ENCODE measurements around the gene DLEC1. TPM values are rescaled to one million over a fixed set of nuclear protein-coding genes. Genes with fewer than 3 reads are reported as not detected.
"Not testable (repeated sequence)": the region's sequence is repeated elsewhere in the genome, so short reads cannot be mapped to it uniquely, and the experiment has no call there.

The DLEC1 gene
- total and polyA plus RNA-seq, 8 donors, result 0.14 to 0.75 (median 0.51) TPM

DNA sequence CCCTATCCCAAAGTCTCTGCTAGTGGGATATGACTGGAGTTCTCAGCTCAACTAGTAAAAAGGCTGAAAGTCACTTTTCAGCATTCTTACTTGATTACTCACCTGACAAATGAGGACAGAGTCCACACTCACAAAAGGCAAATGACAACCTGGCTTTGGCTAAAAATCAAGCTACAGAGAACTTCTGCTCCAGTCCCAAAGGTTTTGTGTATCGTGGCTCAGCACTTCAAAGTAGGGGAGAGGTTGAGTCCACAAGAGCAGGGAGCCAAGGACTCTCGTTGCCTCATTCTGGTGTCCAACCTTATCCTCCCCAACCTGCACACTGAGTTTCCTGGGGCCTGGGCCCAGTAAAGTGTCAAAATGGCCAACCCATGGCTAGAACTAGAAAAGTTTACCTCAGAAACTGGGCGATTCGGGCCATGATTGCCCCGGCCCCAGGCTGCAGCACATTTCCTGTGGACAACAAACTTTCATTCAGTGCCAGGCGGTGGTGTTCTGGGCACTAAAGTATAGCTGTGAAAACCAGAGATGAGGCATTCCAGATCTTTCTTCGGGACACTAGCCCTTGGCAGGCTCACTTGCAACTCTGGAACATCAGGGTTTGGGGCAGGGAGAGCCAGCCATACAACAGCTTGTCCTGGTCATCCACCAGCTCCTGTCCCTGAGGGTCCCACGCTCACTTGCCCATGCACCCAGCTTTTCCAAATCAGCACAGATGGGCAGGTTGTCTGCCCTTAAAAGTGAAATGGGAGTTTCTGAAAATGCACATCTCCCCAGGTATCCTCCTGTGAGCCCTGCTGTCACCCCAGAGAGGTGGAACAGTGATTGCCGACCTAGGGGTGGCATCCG lies 94.8 kb downstream of the DLEC1 start:
- ATAC-seq (peak; percentile 3 to 14 (median 4)), DNase-seq (peak in 2 of 6 donors; percentile 51 to 64), FAIRE-seq (no peak)
- H3K4me1 ChIP-seq, result peaks cover 25 to 38% (median 34%) of the 10 kb centered on the region in 3 donors
- WGBS, 2 donors, result 52 to 59% methylated on average over 10 of the region's 10 CpGs
- H3K4me3 ChIP-seq, result no peak overlapping the region
- TF ChIP-seq, protein P1, sequence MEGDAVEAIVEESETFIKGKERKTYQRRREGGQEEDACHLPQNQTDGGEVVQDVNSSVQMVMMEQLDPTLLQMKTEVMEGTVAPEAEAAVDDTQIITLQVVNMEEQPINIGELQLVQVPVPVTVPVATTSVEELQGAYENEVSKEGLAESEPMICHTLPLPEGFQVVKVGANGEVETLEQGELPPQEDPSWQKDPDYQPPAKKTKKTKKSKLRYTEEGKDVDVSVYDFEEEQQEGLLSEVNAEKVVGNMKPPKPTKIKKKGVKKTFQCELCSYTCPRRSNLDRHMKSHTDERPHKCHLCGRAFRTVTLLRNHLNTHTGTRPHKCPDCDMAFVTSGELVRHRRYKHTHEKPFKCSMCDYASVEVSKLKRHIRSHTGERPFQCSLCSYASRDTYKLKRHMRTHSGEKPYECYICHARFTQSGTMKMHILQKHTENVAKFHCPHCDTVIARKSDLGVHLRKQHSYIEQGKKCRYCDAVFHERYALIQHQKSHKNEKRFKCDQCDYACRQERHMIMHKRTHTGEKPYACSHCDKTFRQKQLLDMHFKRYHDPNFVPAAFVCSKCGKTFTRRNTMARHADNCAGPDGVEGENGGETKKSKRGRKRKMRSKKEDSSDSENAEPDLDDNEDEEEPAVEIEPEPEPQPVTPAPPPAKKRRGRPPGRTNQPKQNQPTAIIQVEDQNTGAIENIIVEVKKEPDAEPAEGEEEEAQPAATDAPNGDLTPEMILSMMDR (IDR thresholded peaks at IDR 0.05), result no peak
- H3K9me3 ChIP-seq, result no peaks in the 10 kb centered on the region
- intact Hi-C loops (cut with DNase I), result no loop called here
- no peaks in the 10 kb centered on the region for H3K27me3 ChIP-seq
- H3K27ac ChIP-seq, result peak overlapping the region; percentile 49 to 76 (median 65)
- H3K36me3 ChIP-seq, result peaks cover 0 to 36% (median 17%) of the 10 kb centered on the region in 3 donors

DNA sequence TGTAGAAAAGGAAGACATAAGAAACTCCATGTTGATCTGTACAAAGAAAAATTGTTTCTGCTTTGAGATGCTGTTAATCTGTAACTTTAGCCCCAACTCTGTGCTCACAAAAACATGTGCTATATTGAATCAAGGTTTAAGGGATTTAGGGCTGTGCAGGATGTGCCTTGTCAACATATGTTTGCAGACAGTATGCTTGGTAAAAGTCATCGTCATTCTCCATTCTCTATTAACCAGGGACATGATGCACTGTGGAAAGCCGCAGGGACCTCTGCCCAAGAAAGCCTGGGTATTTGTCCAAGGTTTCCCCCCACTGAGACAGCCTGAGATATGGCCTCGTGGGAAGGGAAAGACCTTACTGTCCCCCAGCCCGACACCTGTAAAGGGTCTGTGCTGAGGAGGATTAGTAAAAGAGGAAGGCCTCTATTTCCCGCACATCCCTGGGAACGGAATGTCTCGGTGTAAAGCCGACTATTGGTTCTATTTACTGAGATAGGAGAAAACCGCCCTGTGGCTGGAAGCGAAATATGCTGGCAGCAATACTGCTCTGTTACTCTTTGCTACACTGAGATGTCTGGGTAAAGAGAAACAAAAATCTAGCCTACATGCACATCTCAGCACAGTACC lies 95.6 kb downstream of the DLEC1 start:
- Histone ChIP-seq H3K27ac (peak overlapping the region; percentile 49 to 76 (median 65)), H3K36me3 (peaks cover 0 to 27% (median 9%) of the 10 kb centered on the region in 3 donors), H3K4me1 (peaks cover 25 to 39% (median 38%) of the 10 kb centered on the region in 3 donors), H3K4me3 (peak overlapping the region in 2 of 4 donors; percentile 93)
- FAIRE-seq; H3K27me3 ChIP-seq; ATAC-seq; DNase-seq; intact Hi-C loops (cut with DNase I); H3K9me3 ChIP-seq: not testable (repeated sequence)
- WGBS, 2 donors, result 40 to 44% methylated on average over 10 of the region's 10 CpGs

DNA sequence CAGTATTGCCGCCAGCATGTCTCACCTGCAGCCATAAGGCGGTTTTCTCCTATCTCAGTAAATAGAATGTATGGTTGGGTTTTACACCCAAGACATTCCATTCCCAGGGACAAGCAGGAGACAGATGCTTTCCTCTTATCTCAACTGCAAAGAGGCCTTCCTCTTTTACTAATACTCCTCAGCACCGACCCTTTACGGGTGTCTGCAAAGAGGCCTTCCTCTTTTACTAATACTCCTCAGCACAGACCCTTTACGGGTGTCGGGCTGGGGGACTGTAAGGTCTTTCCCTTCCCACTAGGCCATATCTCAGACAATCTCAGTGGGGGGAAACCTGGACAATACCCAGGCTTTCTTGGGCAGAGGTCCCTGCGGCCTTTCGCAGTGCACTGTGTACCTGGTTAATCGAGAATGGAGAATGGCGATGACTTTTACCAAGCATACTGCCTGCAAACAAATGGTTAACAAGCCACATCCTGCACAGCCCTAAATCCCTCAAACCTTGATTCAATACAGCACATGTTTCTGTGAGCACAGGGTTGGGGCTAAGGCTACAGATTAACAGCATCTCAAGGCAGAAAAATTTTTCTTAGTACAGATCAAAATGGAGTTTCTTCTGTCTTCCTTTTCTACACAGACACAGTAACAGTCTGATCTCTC lies 96.7 kb downstream of the DLEC1 start:
- DNase-seq; H3K9me3 ChIP-seq; H3K27me3 ChIP-seq; intact Hi-C loops (cut with DNase I); FAIRE-seq; ATAC-seq: not testable (repeated sequence)
- Histone ChIP-seq H3K4me3 (peak overlapping the region; percentile 65 to 93 (median 88)), H3K36me3 (peaks cover 0 to 16% (median 9%) of the 10 kb centered on the region in 3 donors), H3K4me1 (peaks cover 25 to 44% (median 38%) of the 10 kb centered on the region in 3 donors), H3K27ac (peak overlapping the region; percentile 30 to 83 (median 77))
- WGBS, 2 donors, result 24 to 27% methylated on average over 10 of the region's 10 CpGs

DNA sequence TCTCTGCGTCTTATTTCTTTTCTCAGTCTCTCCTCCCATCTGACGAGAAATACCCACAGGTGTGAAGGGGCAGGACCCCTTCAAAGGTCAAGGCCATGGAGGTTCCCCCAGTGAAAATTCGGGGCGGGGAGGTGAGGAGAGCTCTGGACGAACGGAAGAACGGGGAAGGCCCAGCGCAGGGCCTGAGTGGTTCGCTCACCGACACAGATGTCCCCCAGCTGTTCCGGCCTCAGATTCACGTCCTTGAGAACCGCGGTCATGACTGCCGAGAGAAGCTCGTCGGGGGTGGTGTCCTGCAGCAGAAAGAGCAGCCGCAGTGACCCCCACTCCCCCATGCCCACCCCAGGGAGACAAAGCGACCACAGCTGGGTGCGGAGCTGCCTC lies 97.4 kb downstream of the DLEC1 start:
- ATAC-seq (peak in 2 of 4 donors; percentile 21 to 28), FAIRE-seq (no peak), DNase-seq (peak in 4 of 6 donors; percentile 51 to 60 (median 54))
- Histone ChIP-seq H3K4me1 (peaks cover 25 to 44% (median 38%) of the 10 kb centered on the region in 3 donors), H3K27me3 (no peaks in the 10 kb centered on the region), H3K9me3 (no peaks in the 10 kb centered on the region), H3K36me3 (peaks cover 0 to 10% (median 6%) of the 10 kb centered on the region in 3 donors), H3K27ac (peak overlapping the region; percentile 72 to 83 (median 78)), H3K4me3 (peak overlapping the region; percentile 65 to 93 (median 88))
- intact Hi-C loops (cut with DNase I), result no loop called here
- TF ChIP-seq, protein P1 (IDR thresholded peaks at IDR 0.05), result no peak
- WGBS, 2 donors, result 0 to 1% methylated on average over 20 of the region's 20 CpGs

DNA sequence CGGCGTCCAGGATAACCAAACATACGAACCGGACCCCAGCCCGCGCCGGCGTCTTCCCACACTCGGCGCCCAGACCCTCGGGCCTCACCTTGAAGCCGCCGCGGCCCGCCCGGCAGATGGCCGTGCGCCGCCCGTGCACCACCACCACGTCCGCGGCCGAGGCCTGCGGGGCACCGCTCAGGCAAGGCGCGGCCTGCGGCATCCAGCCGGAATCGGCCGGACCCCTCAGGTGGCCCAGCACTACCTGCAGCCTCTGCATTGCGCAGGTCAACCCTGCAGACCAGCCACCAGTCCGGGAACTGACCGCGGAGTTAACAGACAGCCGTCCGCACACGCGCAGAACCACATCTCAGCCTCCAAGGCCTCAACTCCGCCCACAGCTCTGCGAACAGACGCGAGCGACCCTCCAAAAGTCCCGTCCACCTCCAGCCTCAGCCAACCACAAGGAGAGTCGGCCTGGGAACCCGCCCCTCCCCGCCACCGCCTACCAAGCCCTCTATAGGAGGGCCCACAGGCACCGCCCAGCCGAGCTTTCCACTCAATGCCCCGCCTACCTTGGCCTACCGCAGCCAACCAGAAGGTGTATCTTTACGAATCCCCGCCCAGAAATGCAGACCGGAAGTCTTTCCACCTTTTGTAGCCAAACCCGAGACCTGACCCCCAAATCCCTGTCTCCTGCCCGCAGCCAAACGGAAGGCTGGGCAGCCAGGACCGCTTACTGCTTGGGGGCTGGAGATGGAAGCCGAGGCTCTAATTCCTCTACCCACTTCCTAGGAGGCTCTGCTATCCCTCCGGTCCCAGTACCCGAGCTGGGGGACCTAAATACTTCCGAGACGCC lies 98.0 kb downstream of the DLEC1 start, which contains the start of gene ACAA1:
TSS of gene ACAA1 (minus strand) at position 351 of the 838 bp plus-strand sequence. CDS start at position 259, 92 bp downstream.
- no peaks in the 10 kb centered on the region for H3K27me3 ChIP-seq
- peak; percentile 89 for FAIRE-seq
- ATAC-seq, result peak; percentile 89 to 94 (median 90)
- H3K4me3 ChIP-seq, result peak within 1 kb of the TSS; percentile 76 to 93 (median 88)
- peak; percentile 93 to 100 (median 100) for DNase-seq
- 0% methylated on average over 52 to 66 of the region's 66 CpGs for WGBS, 2 donors
- no peaks in the 10 kb centered on the region for H3K9me3 ChIP-seq
- peaks cover 0 to 10% (median 10%) of the 10 kb centered on the region in 3 donors for H3K36me3 ChIP-seq
- H3K27ac ChIP-seq, result peak within 1 kb of the TSS; percentile 83 to 96 (median 94)
- TF ChIP-seq, protein P1 (IDR thresholded peaks at IDR 0.05), result no peak
- intact Hi-C loops (cut with DNase I), result no loop called here
- peaks cover 25 to 44% (median 38%) of the 10 kb centered on the region in 3 donors for H3K4me1 ChIP-seq

Data from pancreas (tissue), 10 donors.